Osteocyte (in vitro differentiated cells): Measurements from ENCODE around the gene RAPGEF2. TPM values are rescaled to one million over a fixed set of nuclear protein-coding genes. Genes with fewer than 3 reads are reported as not detected.

Experiments used
- DNase-seq: peaks from one replicate; pipeline ENCODE4 v3.0.0; 2021; ENCODE audit warnings: mixed read lengths; ENCODE audit not compliant: unreplicated experiment; ENCODE audit errors: extremely low spot score
- H3K27ac Mint-ChIP-seq: one replicate; pipeline ENCODE4 v1.8.0; 2021; ENCODE audit warnings: mild to moderate bottlenecking, mixed read lengths; ENCODE audit not compliant: unreplicated experiment
- H3K27me3 Mint-ChIP-seq: one replicate; pipeline ENCODE4 v1.8.0; 2021; ENCODE audit warnings: mixed read lengths; ENCODE audit not compliant: unreplicated experiment
- H3K36me3 Mint-ChIP-seq: one replicate; pipeline ENCODE4 v1.8.0; 2021; ENCODE audit warnings: mixed read lengths; ENCODE audit not compliant: unreplicated experiment
- H3K4me1 Mint-ChIP-seq: one replicate; pipeline ENCODE4 v1.8.0; 2021; ENCODE audit warnings: mixed read lengths; ENCODE audit not compliant: unreplicated experiment
- H3K4me3 Mint-ChIP-seq: one replicate; pipeline ENCODE4 v1.8.0; 2021; ENCODE audit warnings: mild to moderate bottlenecking, moderate library complexity, mixed read lengths; ENCODE audit not compliant: unreplicated experiment
- H3K9me3 Mint-ChIP-seq: one replicate; pipeline ENCODE4 v1.8.0; 2021; ENCODE audit warnings: mixed read lengths; ENCODE audit not compliant: unreplicated experiment
- total RNA-seq: library from RNA; stranded (reverse); gene quantifications from 2 replicates; pipeline ENCODE4 v1.2.1, GENCODE V29; 2021
- TF ChIP-seq, protein P1 (sequence below): fragments of 200-600 bp; sonication (generic); IDR thresholded peaks from 2 replicates; pipeline ENCODE4 v1.5.0; 2021; ENCODE audit warnings: antibody characterized with exemption, mild to moderate bottlenecking, moderate library complexity

RAPGEF2 gene
- total RNA-seq, 1 donor from 2014 or later, result 22.7 TPM

DNA sequence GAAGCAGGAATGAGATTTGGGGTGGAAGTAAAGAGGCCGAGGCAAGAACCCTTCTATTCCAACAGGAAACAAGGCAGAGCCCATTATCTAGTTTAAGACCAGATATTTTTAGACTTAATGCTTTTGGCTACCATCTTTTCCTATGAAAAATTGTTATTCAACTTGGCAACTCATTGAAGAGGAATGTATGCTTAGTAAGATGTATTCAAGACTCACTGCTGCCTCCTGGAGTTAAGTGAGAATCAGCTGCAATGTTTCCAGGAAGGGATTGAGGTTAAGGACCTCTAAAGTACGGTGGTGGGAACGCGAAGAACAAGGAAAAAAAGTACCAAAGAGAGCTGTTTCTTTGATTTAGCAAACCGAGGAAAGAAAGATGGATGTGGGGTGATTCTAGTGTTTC is 89.1 kb downstream of the RAPGEF2 start:
- peaks cover 9% of the 10 kb centered on the region for H3K36me3 Mint-ChIP-seq
- no peak overlapping the region for H3K27ac Mint-ChIP-seq
- TF ChIP-seq, protein P1, sequence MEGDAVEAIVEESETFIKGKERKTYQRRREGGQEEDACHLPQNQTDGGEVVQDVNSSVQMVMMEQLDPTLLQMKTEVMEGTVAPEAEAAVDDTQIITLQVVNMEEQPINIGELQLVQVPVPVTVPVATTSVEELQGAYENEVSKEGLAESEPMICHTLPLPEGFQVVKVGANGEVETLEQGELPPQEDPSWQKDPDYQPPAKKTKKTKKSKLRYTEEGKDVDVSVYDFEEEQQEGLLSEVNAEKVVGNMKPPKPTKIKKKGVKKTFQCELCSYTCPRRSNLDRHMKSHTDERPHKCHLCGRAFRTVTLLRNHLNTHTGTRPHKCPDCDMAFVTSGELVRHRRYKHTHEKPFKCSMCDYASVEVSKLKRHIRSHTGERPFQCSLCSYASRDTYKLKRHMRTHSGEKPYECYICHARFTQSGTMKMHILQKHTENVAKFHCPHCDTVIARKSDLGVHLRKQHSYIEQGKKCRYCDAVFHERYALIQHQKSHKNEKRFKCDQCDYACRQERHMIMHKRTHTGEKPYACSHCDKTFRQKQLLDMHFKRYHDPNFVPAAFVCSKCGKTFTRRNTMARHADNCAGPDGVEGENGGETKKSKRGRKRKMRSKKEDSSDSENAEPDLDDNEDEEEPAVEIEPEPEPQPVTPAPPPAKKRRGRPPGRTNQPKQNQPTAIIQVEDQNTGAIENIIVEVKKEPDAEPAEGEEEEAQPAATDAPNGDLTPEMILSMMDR, result peak; percentile 43
- H3K4me1 Mint-ChIP-seq, result no peaks in the 10 kb centered on the region
- no peak for DNase-seq
- no peaks in the 10 kb centered on the region for H3K9me3 Mint-ChIP-seq
- no peaks in the 10 kb centered on the region for H3K27me3 Mint-ChIP-seq
- H3K4me3 Mint-ChIP-seq, result no peak overlapping the region

DNA sequence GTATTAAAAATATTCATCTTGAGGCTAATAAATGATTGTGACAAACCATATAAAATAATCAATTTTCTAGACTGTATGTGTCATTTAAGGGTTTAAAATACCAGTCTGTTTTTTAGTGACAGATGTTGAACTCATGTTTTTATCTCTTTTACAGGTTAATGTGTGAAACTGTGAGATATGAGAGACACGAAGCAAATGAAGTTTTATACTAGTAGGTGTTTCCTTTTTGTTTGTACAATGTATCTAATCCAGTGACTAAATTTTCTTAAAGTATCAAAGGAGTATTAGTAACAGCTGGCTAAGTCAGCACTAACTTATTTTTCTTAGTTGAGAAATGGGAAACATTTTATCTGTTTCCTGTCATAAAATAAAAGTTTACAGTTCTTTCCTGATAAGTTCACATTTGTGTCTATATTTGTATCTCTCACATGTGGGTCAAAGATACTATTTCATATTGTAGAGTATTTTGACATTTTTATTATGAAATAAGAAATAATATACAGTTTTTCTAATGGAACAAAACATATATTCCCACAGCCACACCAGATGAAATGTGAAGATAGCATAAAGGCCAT is 90.3 kb downstream of the RAPGEF2 start:
- no peak overlapping the region for H3K4me3 Mint-ChIP-seq
- H3K27ac Mint-ChIP-seq, result no peak overlapping the region
- TF ChIP-seq, protein P1, result no peak
- H3K36me3 Mint-ChIP-seq, result peaks cover 9% of the 10 kb centered on the region
- no peaks in the 10 kb centered on the region for H3K9me3 Mint-ChIP-seq
- DNase-seq, result no peak
- peaks cover 3% of the 10 kb centered on the region for H3K4me1 Mint-ChIP-seq
- no peaks in the 10 kb centered on the region for H3K27me3 Mint-ChIP-seq

DNA sequence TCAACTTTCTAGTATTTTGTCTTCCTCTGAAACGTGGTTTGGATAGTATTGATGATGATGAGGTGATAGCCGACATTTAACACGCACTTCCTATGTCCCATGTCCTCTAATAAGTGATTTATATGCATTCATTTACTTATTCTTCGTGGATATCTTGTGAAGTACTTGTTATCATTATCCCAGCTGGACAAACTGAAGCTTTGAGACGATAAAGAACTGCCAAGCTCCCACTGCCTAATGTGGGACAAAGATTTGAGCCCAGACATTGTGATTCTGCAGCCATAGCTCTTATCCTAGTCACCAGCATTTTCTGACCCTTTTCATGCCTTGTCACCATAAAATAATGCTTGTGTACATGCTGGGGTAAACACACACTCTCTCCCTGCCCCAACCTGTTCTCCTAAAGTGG is 92.5 kb downstream of the RAPGEF2 start:
- H3K4me3 Mint-ChIP-seq, result no peak overlapping the region
- peaks cover 3% of the 10 kb centered on the region for H3K4me1 Mint-ChIP-seq
- TF ChIP-seq, protein P1, result no peak
- no peaks in the 10 kb centered on the region for H3K9me3 Mint-ChIP-seq
- no peaks in the 10 kb centered on the region for H3K27me3 Mint-ChIP-seq
- no peak overlapping the region for H3K27ac Mint-ChIP-seq
- DNase-seq, result no peak
- peaks cover 9% of the 10 kb centered on the region for H3K36me3 Mint-ChIP-seq

DNA sequence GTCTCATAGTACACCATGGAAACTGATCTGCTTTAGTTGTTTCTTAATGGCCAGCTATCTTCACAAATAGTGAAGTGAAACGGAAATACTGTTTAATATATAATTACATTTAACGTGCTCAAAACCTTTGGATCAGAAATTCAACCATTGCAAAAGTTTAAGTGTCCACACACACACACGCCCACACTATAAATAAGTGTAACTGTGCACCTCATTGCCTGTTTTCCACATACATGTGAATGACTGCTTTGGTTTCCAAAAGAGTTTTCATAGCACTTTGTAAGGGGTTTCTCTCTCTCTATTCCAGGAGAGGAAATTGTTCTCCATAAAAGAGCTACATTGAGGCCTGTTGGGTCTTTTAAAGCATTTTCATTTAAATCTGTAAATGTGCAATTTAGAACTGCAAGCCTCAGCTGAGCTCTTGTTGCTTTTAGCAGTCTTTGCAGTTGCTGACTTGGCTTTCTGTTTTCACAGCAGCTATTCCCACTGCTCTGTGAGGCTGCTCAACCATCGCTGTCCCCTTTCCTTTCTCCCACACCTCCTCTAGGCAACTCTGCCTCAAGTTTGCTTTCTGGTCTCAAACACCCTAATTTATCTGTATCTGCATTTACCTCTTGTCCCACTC is 94.5 kb downstream of the RAPGEF2 start:
- no peak for DNase-seq
- peak overlapping the region; percentile 24 for H3K27ac Mint-ChIP-seq
- TF ChIP-seq, protein P1, result no peak

DNA sequence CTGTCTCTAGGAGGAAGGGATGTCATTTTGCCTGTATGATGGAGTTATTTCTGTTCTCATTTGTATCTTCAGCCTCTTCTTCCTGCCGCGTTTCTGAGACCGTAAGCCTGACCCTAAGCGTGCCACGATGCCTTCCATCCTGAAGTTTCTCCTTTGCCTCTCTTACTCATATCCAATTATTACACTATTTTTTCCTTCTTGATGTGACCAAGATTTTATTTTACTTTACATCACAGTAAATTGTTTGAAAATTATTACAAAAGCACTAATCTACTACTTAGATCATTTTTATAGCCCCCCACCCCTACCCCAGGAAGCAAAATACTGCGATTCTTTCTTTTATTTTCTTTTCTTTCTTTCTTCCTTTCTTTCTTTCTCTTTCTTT is 95.0 kb downstream of the RAPGEF2 start:
- Mint-ChIP-seq H3K27me3 (no peaks in the 10 kb centered on the region), H3K4me1 (peaks cover 7% of the 10 kb centered on the region), H3K36me3 (peaks cover 9% of the 10 kb centered on the region), H3K9me3 (no peaks in the 10 kb centered on the region), H3K4me3 (no peak overlapping the region), H3K27ac (peak overlapping the region; percentile 24)
- DNase-seq, result no peak
- TF ChIP-seq, protein P1, result no peak

More for the DNA sequence above, 94.5 kb downstream of the RAPGEF2 start:
- no peaks in the 10 kb centered on the region for H3K9me3 Mint-ChIP-seq
- H3K4me1 Mint-ChIP-seq, result peaks cover 4% of the 10 kb centered on the region
- H3K27me3 Mint-ChIP-seq, result no peaks in the 10 kb centered on the region
- H3K4me3 Mint-ChIP-seq, result no peak overlapping the region
- peaks cover 9% of the 10 kb centered on the region for H3K36me3 Mint-ChIP-seq
